Hematopoietic multipotent progenitor cell (in vitro differentiated cells): ENCODE results near the gene ARNT2. TPM values are rescaled to one million over a fixed set of nuclear protein-coding genes. Genes with fewer than 3 reads are reported as not detected.
"Not testable (repeated sequence)": the region's sequence is repeated elsewhere in the genome, so short reads cannot be mapped to it uniquely, and the experiment has no call there.

Experiments used
- DNase-seq, 3 donors: peaks; one replicate each; pipeline ENCODE4 v3.0.0-alpha.2; 2011 to 2015; ENCODE audit warnings: low read depth in 2 of 3, low spot score in 2 of 3
- total RNA-seq: library from RNA; depleted of rRNA; stranded (reverse); fragments of >200 nt; gene quantifications from one replicate; pipeline ENCODE4 v1.2.3, GENCODE V29; 2012

ARNT2 gene
- total RNA-seq, 1 donor = 0.54 TPM

- no peak for DNase-seq
Observed at GRCh38 chr15:80639168-80639555, 235.0 kb downstream of the ARNT2 start.

GRCh38 chr15:80640531-80641121, 236.4 kb downstream of the ARNT2 start:
- DNase-seq = no peak

GRCh38 chr15:80641384-80641783, 237.2 kb downstream of the ARNT2 start:
- DNase-seq = no peak

- peak in 2 of 3 donors; percentile 39 to 52 for DNase-seq
Observed at GRCh38 chr15:80643431-80643951, 239.3 kb downstream of the ARNT2 start.

GRCh38 chr15:80645494-80646065, 241.4 kb downstream of the ARNT2 start:
- no peak for DNase-seq

- DNase-seq = not testable (repeated sequence)
Observed at GRCh38 chr15:80647424-80647823, 243.2 kb downstream of the ARNT2 start.

Other genes starting within 250 kb of the ARNT2 start
- gene CTXND1, start 152.2 kb upstream of the ARNT2 start, total RNA-seq = not detected